ENCODE results near the gene CCT8. TPM values are rescaled to one million over a fixed set of nuclear protein-coding genes. Genes with fewer than 3 reads are reported as not detected.
A peak's percentile ranks its signal among the peaks of the same experiment; 100 is the strongest.

CCT8 gene
- total and polyA plus RNA-seq, 2 of the 4 experiments (the other 2 are of a cell fraction), result 172 to 192 TPM

DNA sequence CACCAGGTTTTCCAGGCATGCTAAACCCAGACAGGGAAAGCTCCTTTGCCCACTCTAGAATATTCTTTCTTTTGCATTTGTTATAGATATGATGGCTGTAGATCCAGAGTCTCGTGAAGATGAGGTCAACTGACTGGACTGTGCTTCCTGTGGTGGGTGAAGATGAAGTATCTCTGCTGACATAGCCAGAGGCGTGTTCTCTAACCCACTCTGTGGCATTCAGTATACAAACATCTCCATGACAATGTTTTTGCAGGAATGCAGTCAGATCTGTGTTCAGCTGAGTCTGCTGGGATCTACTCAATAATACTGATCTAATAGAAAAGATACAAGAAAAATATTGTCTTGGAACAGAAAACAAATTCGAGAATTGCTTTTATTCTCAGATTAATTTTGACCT is 65.6 kb downstream of the CCT8 start:
- Histone ChIP-seq H3K4me3 (ENCODE audit: insufficient read depth, low read depth, low read length) (no peak overlapping the region), H3K9ac (ENCODE audit: low read depth, low read length) (no peak overlapping the region), H3K18ac (ENCODE audit: low read depth, low read length) (no peak overlapping the region), H3K4ac (ENCODE audit: low read depth, low read length) (no peak overlapping the region), H3K27ac (ENCODE audit: insufficient read depth, low read length) (no peak overlapping the region), H2AFZ (replicated peaks; ENCODE audit: low read length, poor library complexity) (no peak overlapping the region), H2BK5ac (ENCODE audit: low read depth, low read length, poor library complexity, severe bottlenecking) (no peak overlapping the region), H3K14ac (replicated peaks; ENCODE audit: low read depth, low read length) (no peak overlapping the region), H3K79me1 (ENCODE audit: low read depth in 1 of 2, low read length in 2 of 2) (peaks cover 0 to 10% of the 10 kb centered on the region in 2 experiments; a peak in 1 of 4 replicates), H2AK9ac (replicated peaks; ENCODE audit: low read depth, low read length, poor library complexity) (no peak overlapping the region), H3K36me3 (ENCODE audit: control insufficient read depth, insufficient read depth, low read length) (peaks cover 19% of the 10 kb centered on the region), H3K4me2 (ENCODE audit: low read depth, low read length) (no peak overlapping the region), H2BK20ac (ENCODE audit: low read depth, low read length) (no peak overlapping the region), H3K27me3 (ENCODE audit: control insufficient read depth, insufficient read depth, low read length) (no peaks in the 10 kb centered on the region), H4K8ac (ENCODE audit: low read depth in 2 of 2, low read length in 2 of 2) (no peak overlapping the region), H2BK15ac (ENCODE audit: low read depth, low read length) (no peak overlapping the region), H4K20me1 (ENCODE audit: insufficient read depth, low read length) (no peaks in the 10 kb centered on the region), H3K4me1 (ENCODE audit: control insufficient read depth, insufficient read depth, low read length) (peaks cover 3% of the 10 kb centered on the region; the same call in 1 of the 2 replicates), H3K23ac (ENCODE audit: low read depth, low read length) (no peak overlapping the region), H3K56ac (ENCODE audit: extremely low read depth, insufficient read depth, low read length) (no peak overlapping the region), H4K5ac (ENCODE audit: low read depth, low read length) (no peak overlapping the region), H2BK120ac (ENCODE audit: low read depth, low read length) (no peak overlapping the region), H3K9me3 (ENCODE audit: control insufficient read depth, insufficient read depth, low read length) (no peaks in the 10 kb centered on the region), H4K91ac (ENCODE audit: insufficient read depth, low read depth, low read length) (no peak overlapping the region), H2AK5ac (ENCODE audit: low read depth, low read length) (no peak overlapping the region), H3K9me1 (ENCODE audit: insufficient read depth, low read length) (no peaks in the 10 kb centered on the region)
- dilution Hi-C loops (cut with HindIII; ENCODE audit: low sequenced_read_pairs, unreplicated experiment) (no loop called here), in situ Hi-C loops (cut with MboI; ENCODE audit: low sequenced_read_pairs) (no loop called here), intact Hi-C loops (cut with micrococcal nuclease) (no loop called here)
- peak; percentile 33 for DNase-seq
- no peak for ATAC-seq (ENCODE audit: low read depth)
- TF ChIP-seq NFE2L2 (IDR thresholded peaks at IDR 0.05; ENCODE audit: low read depth, low read length) (no peak), MAFK (IDR thresholded peaks at IDR 0.05; ENCODE audit: low read depth, low read length) (no peak), CTCF (conservative IDR thresholded peaks at IDR 0.05; ENCODE audit: low read depth, low read length) (no peak), SMC3 (IDR thresholded peaks at IDR 0.05; ENCODE audit: low read depth, low read length) (no peak), CEBPB (IDR thresholded peaks at IDR 0.05; ENCODE audit: low read depth, low read length) (no peak), MAZ (IDR thresholded peaks at IDR 0.05; ENCODE audit: borderline replicate concordance, low read depth, low read length) (no peak), RCOR1 (IDR thresholded peaks at IDR 0.05; ENCODE audit: insufficient replicate concordance, low read length) (no peak), POLR2A (IDR thresholded peaks at IDR 0.05; ENCODE audit: low read depth, low read length) (no peak), MXI1 (IDR thresholded peaks at IDR 0.05; ENCODE audit: borderline replicate concordance, low read depth, low read length) (no peak), RAD21 (IDR thresholded peaks at IDR 0.05; ENCODE audit: low read length) (no peak), RFX5 (IDR thresholded peaks at IDR 0.05; ENCODE audit: low read depth, low read length) (no peak), CHD1 (IDR thresholded peaks at IDR 0.05; ENCODE audit: low read depth, low read length) (no peak), USF2 (IDR thresholded peaks at IDR 0.05; ENCODE audit: low read depth, low read length) (no peak), BHLHE40 (IDR thresholded peaks at IDR 0.05; ENCODE audit: low read depth, low read length) (no peak; the same call in 1 of the 2 replicates), FOS (IDR thresholded peaks at IDR 0.05; ENCODE audit: low read depth, low read length) (no peak)
- TF ChIP-seq, protein P1, sequence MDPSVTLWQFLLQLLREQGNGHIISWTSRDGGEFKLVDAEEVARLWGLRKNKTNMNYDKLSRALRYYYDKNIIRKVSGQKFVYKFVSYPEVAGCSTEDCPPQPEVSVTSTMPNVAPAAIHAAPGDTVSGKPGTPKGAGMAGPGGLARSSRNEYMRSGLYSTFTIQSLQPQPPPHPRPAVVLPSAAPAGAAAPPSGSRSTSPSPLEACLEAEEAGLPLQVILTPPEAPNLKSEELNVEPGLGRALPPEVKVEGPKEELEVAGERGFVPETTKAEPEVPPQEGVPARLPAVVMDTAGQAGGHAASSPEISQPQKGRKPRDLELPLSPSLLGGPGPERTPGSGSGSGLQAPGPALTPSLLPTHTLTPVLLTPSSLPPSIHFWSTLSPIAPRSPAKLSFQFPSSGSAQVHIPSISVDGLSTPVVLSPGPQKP (IDR thresholded peaks at IDR 0.05; ENCODE audit: borderline replicate concordance, low read depth, low read length), result no peak
- 60% methylated on average over 1 of the region's 3 CpGs; no CpG with 5 or more reads in 1 of the 2 experiments for WGBS, 2 experiments (ENCODE audit: extremely low coverage in 2 of 2, insufficient read length in 1 of 2)
- CTCF ChIA-PET, result no interaction called here
- POLR2A ChIA-PET (ENCODE audit: unreplicated experiment), result no interaction called here
- TSS peak; percentile 69 for BruUV-seq (replicated peaks)

Data from IMR-90 (cell line).